GM21737 (cell line): ENCODE data around the gene RNU2-63P.
"Not testable (repeated sequence)": the region's sequence is repeated elsewhere in the genome, so short reads cannot be mapped to it uniquely, and the experiment has no call there.

Experiments used
- ATAC-seq: cut with Tn5 transposase; IDR thresholded peaks from one replicate; pipeline ENCODE4 v1.9.1; 2021; ENCODE audit warnings: mild to moderate bottlenecking, moderate library complexity; ENCODE audit not compliant: unreplicated experiment

The RNU2-63P gene

GRCh38 chr2:88032070-88032702, 15.8 kb upstream of the RNU2-63P start:
- ATAC-seq: no peak

GRCh38 chr2:88028931-88029330, 12.6 kb upstream of the RNU2-63P start:
- ATAC-seq: no peak

DNA sequence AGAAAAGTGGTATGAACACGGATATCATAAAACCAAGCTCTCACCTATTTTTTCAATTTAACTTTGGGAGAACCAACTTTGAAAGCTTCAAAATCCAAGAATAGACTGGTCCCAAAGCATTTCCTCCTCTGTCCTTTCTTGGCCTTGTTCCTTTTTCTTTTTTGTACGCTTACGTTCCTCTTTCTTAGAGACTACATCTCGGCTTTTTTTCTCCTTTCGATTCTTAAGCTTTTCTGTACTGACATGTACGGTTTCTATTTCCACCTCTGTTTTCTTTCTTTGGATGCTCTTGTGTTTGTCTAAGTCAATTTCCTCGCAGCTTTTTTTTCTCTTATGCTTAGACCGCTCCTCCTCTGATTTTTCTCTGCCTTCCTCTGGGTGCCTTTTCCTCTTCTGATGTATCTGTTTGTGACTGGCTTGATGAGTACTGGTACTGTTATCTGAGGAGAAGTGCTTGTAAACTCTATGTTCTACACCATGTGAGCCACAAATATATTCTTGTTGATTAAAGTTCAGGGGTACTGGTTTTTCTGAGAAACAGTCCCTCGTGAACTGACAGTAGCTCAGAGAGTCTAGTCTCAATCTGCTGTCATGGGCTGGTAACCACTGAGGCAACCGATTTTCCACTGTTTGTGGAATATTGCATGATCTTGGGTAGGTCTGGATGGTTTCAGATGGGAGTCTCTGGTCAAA, 11.5 kb upstream of the RNU2-63P start:
- ATAC-seq: no peak

GRCh38 chr2:88024509-88024908, 8.2 kb upstream of the RNU2-63P start:
- no peak for ATAC-seq

DNA sequence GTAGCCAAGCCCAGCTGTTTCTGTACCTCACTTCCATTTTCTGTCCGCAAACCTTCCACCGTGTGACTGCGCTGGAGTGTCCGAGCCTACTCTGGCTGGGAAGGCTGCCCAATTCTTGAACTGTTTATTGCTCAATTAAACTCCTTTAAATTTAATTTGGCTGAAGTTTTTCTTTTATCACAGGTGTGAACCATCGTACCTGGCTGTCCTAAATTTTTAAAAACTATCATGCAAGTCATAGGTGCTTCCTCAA, 6.2 kb upstream of the RNU2-63P start:
- ATAC-seq: no peak

GRCh38 chr2:88019985-88020384, 3.6 kb upstream of the RNU2-63P start:
- ATAC-seq: no peak

GRCh38 chr2:88018909-88019308, 2.6 kb upstream of the RNU2-63P start:
- ATAC-seq: no peak

GRCh38 chr2:88018077-88018805, 1.9 kb upstream of the RNU2-63P start:
- ATAC-seq: not testable (repeated sequence)

- not testable (repeated sequence) for ATAC-seq
Measured at GRCh38 chr2:88017780-88018038, 1.4 kb upstream of the RNU2-63P start.

GRCh38 chr2:88016960-88017779, 823 bp upstream of the RNU2-63P start:
- ATAC-seq: peak; percentile 54

DNA sequence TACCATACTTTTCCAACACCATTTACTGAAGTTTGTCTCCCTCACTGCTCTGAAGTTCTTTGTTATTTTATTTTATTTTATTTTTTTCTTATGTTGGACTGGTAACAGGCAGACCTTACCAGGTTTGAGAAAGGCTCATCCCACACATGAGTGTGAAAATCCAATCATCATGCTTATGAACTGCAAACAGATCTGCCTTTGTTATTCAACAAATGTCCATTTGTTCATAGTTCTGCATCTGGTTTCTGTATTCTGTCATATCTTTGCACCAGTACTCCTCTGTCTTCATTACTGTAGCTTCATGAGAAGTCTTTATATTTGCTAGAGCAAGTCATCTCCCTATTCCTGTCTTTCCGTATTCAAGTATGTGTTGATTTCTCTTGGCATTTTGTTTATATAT, 5.3 kb downstream of the RNU2-63P start:
- no peak for ATAC-seq

DNA sequence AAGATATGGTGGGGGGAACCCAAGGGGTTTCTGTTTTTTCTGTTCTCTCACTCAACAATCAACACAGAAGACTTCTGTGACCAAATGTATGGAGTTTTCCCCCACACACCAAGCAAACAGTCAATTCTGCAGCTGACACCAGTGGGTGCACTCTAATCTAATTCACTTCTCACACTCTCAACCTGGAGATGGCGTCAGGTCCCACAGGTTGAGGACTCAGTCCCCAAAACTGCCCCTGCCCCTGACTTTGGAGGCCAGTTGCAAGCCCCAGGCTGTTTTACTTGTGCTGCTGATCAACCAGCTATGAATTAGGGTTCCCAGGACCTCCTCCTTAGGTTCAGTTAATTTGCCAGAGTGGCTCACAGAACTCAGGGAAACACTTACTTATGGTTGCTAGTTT, 6.2 kb downstream of the RNU2-63P start:
- ATAC-seq: no peak

GRCh38 chr2:88006912-88007439, 9.4 kb downstream of the RNU2-63P start:
- ATAC-seq: no peak

GRCh38 chr2:88005776-88006175, 10.6 kb downstream of the RNU2-63P start:
- ATAC-seq: no peak

GRCh38 chr2:88003074-88003755, 13.1 kb downstream of the RNU2-63P start:
- ATAC-seq: no peak

DNA sequence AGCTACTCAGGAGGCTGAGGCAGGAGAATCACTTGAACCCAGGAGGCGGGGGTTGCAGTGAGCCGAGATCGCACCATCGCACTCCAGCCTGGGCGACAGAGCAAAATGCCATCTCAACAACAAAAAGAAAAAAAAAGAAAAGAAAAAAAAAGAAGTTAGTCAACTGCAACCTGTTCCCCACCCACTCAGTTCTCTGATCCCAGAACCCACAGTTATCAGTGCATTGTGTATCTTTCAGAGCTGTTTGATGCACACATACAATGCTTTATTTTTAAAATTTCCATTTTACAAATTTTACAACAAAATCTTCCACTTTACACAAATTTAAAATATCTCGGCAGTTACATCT, 14.0 kb downstream of the RNU2-63P start:
- ATAC-seq: no peak

GRCh38 chr2:88000474-88000873, 15.9 kb downstream of the RNU2-63P start:
- not testable (repeated sequence) for ATAC-seq

- no peak for ATAC-seq
Measured at GRCh38 chr2:87996570-87996969, 19.8 kb downstream of the RNU2-63P start.

DNA sequence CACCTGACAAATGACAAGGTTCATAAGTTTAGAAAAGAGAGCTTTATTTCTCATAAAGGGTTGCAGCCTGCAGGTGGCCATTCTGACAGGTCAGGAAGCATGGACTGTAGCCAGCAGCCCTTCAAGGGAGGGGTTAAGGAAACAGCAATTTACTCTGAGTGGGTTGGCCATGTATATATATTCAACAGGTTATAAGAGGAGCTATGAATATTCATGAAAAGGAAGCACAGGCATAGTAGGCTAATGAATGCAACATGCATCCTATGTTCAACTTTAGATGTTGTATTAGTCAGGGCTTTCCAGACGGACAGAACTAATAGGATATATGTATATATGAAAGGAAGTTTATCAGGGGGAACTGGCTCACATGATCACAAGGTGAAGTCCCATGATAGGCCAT, 20.6 kb downstream of the RNU2-63P start:
- no peak for ATAC-seq

DNA sequence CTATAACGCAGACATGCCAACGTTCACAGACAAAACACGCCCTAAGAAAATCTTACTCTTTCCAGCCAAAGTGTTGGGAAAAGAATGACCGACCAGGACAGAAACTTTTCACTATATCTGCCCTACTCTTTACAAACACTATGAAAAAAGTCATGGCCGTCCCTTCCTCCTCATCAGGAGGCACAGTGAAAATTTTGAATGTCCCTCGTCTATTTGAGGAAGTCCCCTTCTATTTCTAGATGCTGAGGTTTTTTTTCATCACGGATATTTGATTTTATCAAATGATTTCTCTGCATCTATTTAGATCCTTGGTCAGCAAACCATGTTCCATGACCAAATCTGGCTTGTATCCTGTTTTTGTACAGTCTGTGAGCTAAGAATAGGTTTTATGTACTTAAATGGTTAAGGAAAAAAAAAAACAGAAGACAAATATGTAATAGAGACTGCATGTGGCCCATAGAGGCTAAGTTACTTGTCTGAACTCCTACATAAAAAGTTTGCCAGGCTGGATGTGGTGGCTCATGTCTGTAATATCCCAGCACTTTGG, 22.0 kb downstream of the RNU2-63P start:
- not testable (repeated sequence) for ATAC-seq

DNA sequence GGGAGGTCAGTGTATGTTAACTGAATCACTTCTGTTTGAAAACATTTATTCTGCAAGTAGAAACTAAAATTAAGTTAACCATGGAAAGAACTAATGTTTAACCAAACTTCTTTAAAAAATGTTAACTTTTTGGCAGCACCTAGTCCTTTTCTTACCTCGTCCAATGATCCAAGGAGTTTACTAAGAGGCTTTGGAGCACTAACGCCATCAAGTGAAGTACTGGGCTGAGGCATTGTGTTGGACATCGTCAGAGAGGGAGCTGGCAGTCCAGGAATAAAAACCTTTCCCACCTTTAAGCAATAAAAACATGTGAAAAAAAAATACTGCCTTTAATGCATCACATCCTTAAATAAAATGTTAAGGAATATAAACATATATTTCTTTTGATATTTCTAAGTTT, 23.8 kb downstream of the RNU2-63P start:
- not testable (repeated sequence) for ATAC-seq
